Endodermal cell (in vitro differentiated cells): Measurements from ENCODE around the gene UBE2E3. TPM values are rescaled to one million over a fixed set of nuclear protein-coding genes. Genes with fewer than 3 reads are reported as not detected.

ENCODE experiments used
- DNase-seq: peaks from one replicate; pipeline ENCODE4 v3.0.0-alpha.2; 2017
- H3K27ac ChIP-seq: 2 replicates; pipeline ENCODE4 v1.5.1; 2013; ENCODE audit warnings: mild to moderate bottlenecking, low read depth, low read length, moderate library complexity
- H3K27me3 ChIP-seq: 2 replicates; pipeline ENCODE4 v1.6.1; 2013; ENCODE audit warnings: mild to moderate bottlenecking, low read length, moderate library complexity; ENCODE audit not compliant: insufficient read depth, control insufficient read depth, poor library complexity, severe bottlenecking
- H3K36me3 ChIP-seq: 2 replicates; pipeline ENCODE4 v1.7.0; 2013; ENCODE audit warnings: mild to moderate bottlenecking, low read length, moderate library complexity; ENCODE audit not compliant: control insufficient read depth, insufficient read depth
- H3K4me1 ChIP-seq: one replicate; pipeline ENCODE4 v1.7.0; 2013; ENCODE audit warnings: low read length; ENCODE audit not compliant: control insufficient read depth, insufficient read depth
- H3K4me3 ChIP-seq: 2 replicates; pipeline ENCODE4 v1.5.1; 2013; ENCODE audit warnings: mild to moderate bottlenecking, low read length, moderate library complexity
- H3K9ac ChIP-seq: 2 replicates; pipeline ENCODE4 v1.6.1; 2013; ENCODE audit warnings: mild to moderate bottlenecking, low read length, moderate library complexity; ENCODE audit not compliant: poor library complexity, severe bottlenecking; ENCODE audit errors: extremely low read depth
- H3K9me3 ChIP-seq: 2 replicates; pipeline ENCODE4 v1.6.1; 2013; ENCODE audit warnings: mild to moderate bottlenecking, low read length, moderate library complexity; ENCODE audit not compliant: control insufficient read depth
- H3K27ac Mint-ChIP-seq: 2 replicates; pipeline ENCODE4 v1.8.0; 2020; ENCODE audit warnings: mixed read lengths
- H3K27me3 Mint-ChIP-seq: 2 replicates; pipeline ENCODE4 v1.8.0; 2021; ENCODE audit warnings: mild to moderate bottlenecking, mixed read lengths; ENCODE audit not compliant: insufficient read depth
- H3K36me3 Mint-ChIP-seq: 2 replicates; pipeline ENCODE4 v1.8.0; 2020; ENCODE audit warnings: low read depth, mixed read lengths
- H3K4me1 Mint-ChIP-seq: 2 replicates; pipeline ENCODE4 v1.8.0; 2020; ENCODE audit warnings: mixed read lengths
- H3K4me3 Mint-ChIP-seq: 2 replicates; pipeline ENCODE4 v1.8.0; 2020; ENCODE audit warnings: mild to moderate bottlenecking, moderate library complexity, mixed read lengths
- H3K9me3 Mint-ChIP-seq: 2 replicates; pipeline ENCODE4 v1.8.0; 2020; ENCODE audit warnings: mild to moderate bottlenecking, mixed read lengths
- WGBS, 2 experiments: methylation state at CpG; one replicate each; pipeline versions ENCODE4 v1.1.5 to v1.1.7; 2013; ENCODE audit warnings: missing lambda C conversion rate in 2 of 2, mixed read lengths in 1 of 2; ENCODE audit not compliant: insufficient coverage in 1 of 2, insufficient read length in 1 of 2; 5-methylcytosine and 5-hydroxymethylcytosine counted together
- total RNA-seq, 2 donors: library from RNA; stranded (reverse); fragmentation: NEBNext Ultra II Directional in 1 of 2; extraction: Animal tissue kit (Norgen Biotek cat#: 25700) in 1 of 2; gene quantifications; 2 replicates in 1 of 2; 3 replicates in 1 of 2; pipeline ENCODE4 v1.2.1, GENCODE V29; 2021
- TF ChIP-seq, protein P1 (sequence below): fragments of 200-600 bp; sonication (generic); conservative IDR thresholded peaks from 2 replicates; pipeline ENCODE4 v1.5.0; 2021; ENCODE audit warnings: antibody characterized with exemption, mild to moderate bottlenecking

The UBE2E3 gene
- total RNA-seq, 2 donors from 2014 or later = 84.2 to 85.0 TPM

DNA sequence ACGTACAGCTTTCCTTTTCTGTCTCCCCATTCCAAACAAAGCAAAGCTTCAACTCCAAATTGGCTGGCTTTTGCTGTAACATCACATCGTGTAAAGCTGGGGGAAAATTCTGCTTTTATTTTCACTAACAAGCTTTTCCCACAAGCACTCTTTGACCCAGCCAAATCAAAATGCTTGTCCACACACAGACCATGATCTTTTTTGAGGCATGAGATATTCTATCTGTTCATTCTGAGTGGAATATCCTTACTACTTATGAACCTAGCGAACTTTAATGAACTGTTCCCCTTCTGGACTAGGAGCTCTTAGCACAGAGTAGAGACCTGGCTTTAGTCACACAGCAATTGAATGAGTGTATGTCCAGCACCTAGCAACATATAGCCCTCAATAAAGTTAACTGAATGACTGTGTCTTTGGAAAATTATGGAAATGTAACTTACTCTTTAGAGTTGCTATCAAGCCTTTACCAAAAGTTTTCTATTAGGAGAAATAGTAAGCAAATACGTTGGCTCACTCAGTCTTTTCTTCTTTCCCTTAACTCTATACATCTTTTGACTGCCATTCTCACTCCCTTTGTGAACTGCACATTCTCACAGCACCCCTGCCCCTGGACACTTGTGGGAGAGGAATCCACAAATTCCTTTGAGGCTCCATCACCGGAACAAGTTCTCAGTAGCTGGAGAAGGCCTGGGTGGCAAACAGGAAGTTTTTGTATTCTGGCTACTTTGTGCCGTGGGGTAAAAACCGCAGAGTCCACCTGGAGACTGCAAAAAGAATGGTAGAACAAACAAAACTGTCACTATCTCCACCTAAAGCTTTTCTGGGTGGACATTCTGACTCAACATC, 1.3 kb upstream of the UBE2E3 start:
- H3K27me3 ChIP-seq = no peaks in the 10 kb centered on the region
- Mint-ChIP-seq H3K9me3 (no peaks in the 10 kb centered on the region), H3K27me3 (no peaks in the 10 kb centered on the region), H3K4me3 (peak overlapping the region; percentile 88), H3K4me1 (peaks cover 40% of the 10 kb centered on the region), H3K36me3 (peaks cover 5% of the 10 kb centered on the region), H3K27ac (peak overlapping the region; percentile 15)
- peaks cover 6% of the 10 kb centered on the region for H3K4me1 ChIP-seq
- TF ChIP-seq, protein P1, sequence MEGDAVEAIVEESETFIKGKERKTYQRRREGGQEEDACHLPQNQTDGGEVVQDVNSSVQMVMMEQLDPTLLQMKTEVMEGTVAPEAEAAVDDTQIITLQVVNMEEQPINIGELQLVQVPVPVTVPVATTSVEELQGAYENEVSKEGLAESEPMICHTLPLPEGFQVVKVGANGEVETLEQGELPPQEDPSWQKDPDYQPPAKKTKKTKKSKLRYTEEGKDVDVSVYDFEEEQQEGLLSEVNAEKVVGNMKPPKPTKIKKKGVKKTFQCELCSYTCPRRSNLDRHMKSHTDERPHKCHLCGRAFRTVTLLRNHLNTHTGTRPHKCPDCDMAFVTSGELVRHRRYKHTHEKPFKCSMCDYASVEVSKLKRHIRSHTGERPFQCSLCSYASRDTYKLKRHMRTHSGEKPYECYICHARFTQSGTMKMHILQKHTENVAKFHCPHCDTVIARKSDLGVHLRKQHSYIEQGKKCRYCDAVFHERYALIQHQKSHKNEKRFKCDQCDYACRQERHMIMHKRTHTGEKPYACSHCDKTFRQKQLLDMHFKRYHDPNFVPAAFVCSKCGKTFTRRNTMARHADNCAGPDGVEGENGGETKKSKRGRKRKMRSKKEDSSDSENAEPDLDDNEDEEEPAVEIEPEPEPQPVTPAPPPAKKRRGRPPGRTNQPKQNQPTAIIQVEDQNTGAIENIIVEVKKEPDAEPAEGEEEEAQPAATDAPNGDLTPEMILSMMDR = no peak
- peaks cover 1% of the 10 kb centered on the region for H3K36me3 ChIP-seq
- no peak overlapping the region for H3K27ac ChIP-seq
- peak; percentile 50 for DNase-seq
- H3K9ac ChIP-seq = no peak overlapping the region
- H3K4me3 ChIP-seq = peak overlapping the region; percentile 60
- H3K9me3 ChIP-seq = no peaks in the 10 kb centered on the region
- 79 to 91% methylated on average over 6 to 7 of the region's 7 CpGs for WGBS, 2 experiments

- H3K4me1 ChIP-seq = peaks cover 6% of the 10 kb centered on the region
- 64 to 69% methylated on average over 4 to 9 of the region's 9 CpGs for WGBS, 2 experiments
- peak overlapping the region; percentile 74 for H3K27ac ChIP-seq
- peak overlapping the region; percentile 33 for H3K9ac ChIP-seq
- H3K36me3 Mint-ChIP-seq = peaks cover 8% of the 10 kb centered on the region
- peaks cover 6% of the 10 kb centered on the region for H3K36me3 ChIP-seq
- no peaks in the 10 kb centered on the region for H3K9me3 ChIP-seq
- peaks cover 46% of the 10 kb centered on the region for H3K4me1 Mint-ChIP-seq
- H3K27ac Mint-ChIP-seq = peak overlapping the region; percentile 15
- TF ChIP-seq, protein P1 = no peak
- H3K9me3 Mint-ChIP-seq = no peaks in the 10 kb centered on the region
- H3K27me3 Mint-ChIP-seq = no peaks in the 10 kb centered on the region
- H3K27me3 ChIP-seq = no peaks in the 10 kb centered on the region
- DNase-seq = no peak
- H3K4me3 Mint-ChIP-seq = peak overlapping the region; percentile 88
- peak overlapping the region; percentile 60 for H3K4me3 ChIP-seq
Observed at GRCh38 chr2:180979749-180980105, 678 bp upstream of the UBE2E3 start.

GRCh38 chr2:180980943-180981911, 822 bp downstream of the UBE2E3 start:
- H3K27ac Mint-ChIP-seq = peak overlapping the region; percentile 95
- Histone ChIP-seq H3K27me3 (no peaks in the 10 kb centered on the region), H3K4me1 (peaks cover 10% of the 10 kb centered on the region), H3K4me3 (peak overlapping the region; percentile 96), H3K27ac (peak overlapping the region; percentile 62), H3K9ac (peak overlapping the region; percentile 74), H3K9me3 (no peaks in the 10 kb centered on the region), H3K36me3 (peaks cover 6% of the 10 kb centered on the region)
- peaks cover 58% of the 10 kb centered on the region for H3K4me1 Mint-ChIP-seq
- H3K36me3 Mint-ChIP-seq = peaks cover 9% of the 10 kb centered on the region
- H3K4me3 Mint-ChIP-seq = peak overlapping the region; percentile 88
- no peaks in the 10 kb centered on the region for H3K9me3 Mint-ChIP-seq
- 0 to 1% methylated on average over 27 to 81 of the region's 81 CpGs for WGBS, 2 experiments
- no peaks in the 10 kb centered on the region for H3K27me3 Mint-ChIP-seq
- DNase-seq = peak; percentile 57
- TF ChIP-seq, protein P1 = no peak
